Measurements from ENCODE around the gene LYPD6B. TPM values are rescaled to one million over a fixed set of nuclear protein-coding genes. Genes with fewer than 3 reads are reported as not detected.

The LYPD6B gene
- total RNA-seq, 1 donor from 2014 or later: not detected

DNA sequence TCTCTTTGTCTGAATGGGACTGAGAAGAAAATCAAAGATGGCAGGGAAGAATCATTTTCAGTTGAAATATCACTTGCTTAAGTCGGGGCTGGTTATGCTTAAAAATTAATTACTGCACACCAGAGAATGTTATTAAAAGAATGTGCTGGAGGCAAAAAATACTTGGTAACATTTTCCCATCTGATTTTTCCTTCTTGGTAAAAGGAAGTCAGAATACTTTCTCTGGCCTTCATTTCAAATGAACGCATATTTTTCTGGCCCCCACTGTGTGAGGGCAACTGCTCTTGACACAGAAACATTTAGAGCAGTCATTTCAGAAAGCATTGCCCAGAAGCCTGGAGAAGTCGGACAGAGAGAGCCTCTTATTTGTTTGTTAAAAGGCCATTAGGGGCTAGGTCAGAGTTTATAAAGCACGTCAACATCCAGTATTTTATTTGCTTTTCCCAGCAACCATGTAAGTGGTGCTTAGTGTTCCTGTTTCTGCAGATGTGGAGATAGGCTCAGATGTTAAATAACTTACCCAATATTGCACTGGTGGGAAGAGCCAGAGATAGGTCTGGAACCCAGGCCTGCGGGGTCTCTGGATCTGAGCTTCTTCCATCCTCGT lies 32.9 kb upstream of the LYPD6B start:
- Mint-ChIP-seq H3K36me3 (ENCODE audit: low read depth) (peaks cover 44% of the 10 kb centered on the region), H3K4me1 (peaks cover 4% of the 10 kb centered on the region), H3K9me3 (no peaks in the 10 kb centered on the region), H3K4me3 (no peak overlapping the region), H3K27me3 (ENCODE audit: low read depth) (no peaks in the 10 kb centered on the region), H3K27ac (ENCODE audit: unreplicated experiment) (no peak overlapping the region)
- TF ChIP-seq, protein P1, sequence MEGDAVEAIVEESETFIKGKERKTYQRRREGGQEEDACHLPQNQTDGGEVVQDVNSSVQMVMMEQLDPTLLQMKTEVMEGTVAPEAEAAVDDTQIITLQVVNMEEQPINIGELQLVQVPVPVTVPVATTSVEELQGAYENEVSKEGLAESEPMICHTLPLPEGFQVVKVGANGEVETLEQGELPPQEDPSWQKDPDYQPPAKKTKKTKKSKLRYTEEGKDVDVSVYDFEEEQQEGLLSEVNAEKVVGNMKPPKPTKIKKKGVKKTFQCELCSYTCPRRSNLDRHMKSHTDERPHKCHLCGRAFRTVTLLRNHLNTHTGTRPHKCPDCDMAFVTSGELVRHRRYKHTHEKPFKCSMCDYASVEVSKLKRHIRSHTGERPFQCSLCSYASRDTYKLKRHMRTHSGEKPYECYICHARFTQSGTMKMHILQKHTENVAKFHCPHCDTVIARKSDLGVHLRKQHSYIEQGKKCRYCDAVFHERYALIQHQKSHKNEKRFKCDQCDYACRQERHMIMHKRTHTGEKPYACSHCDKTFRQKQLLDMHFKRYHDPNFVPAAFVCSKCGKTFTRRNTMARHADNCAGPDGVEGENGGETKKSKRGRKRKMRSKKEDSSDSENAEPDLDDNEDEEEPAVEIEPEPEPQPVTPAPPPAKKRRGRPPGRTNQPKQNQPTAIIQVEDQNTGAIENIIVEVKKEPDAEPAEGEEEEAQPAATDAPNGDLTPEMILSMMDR (conservative IDR thresholded peaks at IDR 0.05): no peak
- no peak for DNase-seq (ENCODE audit: low read depth, low spot score)

DNA sequence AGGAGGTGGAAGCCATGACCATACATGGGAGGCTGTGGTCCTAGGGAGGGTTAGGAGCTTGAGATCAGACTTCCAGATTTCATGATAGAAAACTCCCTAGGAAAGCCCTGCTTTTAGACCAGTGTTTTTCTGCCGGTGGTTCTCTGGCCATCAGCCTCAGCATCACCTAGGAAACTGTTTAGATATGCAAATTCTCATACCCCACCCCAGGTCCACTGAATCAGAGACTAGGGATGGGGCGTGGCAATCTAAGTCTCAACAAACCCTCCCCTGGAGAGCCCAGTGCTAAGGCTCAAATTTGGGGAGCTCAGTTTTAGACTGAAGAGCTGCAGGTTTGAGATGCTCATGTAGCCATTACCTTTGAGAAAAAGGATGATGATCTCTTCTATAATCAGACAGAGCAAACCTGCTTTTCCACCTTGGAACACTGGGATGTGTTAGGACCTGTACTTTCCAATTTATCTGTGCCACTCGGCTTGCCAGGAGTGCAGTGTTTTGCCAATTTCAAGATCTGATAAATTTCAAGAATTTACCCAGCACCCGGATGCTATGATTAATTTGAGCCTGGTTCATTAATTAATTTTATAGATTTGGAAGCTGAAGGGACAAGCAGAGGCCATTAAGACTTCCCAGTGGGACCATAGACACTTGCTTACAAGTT lies 31.5 kb upstream of the LYPD6B start:
- no peaks in the 10 kb centered on the region for H3K9me3 Mint-ChIP-seq
- H3K4me3 Mint-ChIP-seq: no peak overlapping the region
- no peak for DNase-seq (ENCODE audit: low read depth, low spot score)
- H3K27me3 Mint-ChIP-seq (ENCODE audit: low read depth): no peaks in the 10 kb centered on the region
- peaks cover 37% of the 10 kb centered on the region for H3K36me3 Mint-ChIP-seq (ENCODE audit: low read depth)
- TF ChIP-seq, protein P1 (conservative IDR thresholded peaks at IDR 0.05): no peak
- H3K4me1 Mint-ChIP-seq: peaks cover 4% of the 10 kb centered on the region
- no peak overlapping the region for H3K27ac Mint-ChIP-seq (ENCODE audit: unreplicated experiment)

DNA sequence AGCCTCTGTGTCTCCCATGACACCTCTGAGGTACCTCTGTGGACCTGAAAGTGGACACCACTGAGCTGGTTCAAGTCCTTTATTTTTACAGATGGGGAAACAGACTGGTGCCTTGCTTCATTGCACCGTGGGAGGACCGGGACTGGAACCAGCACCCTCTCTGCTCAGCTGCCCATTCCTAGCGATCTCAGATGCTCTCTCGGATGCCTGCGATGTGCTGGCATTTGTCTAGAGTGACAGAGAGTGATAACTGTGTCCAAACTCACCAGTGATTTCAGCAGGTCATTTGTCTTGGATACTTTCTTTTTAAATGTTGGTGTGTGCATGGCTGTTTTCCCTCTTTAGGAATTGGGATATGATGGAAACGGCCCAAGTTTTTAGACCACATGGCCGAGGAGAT lies 30.1 kb upstream of the LYPD6B start:
- Mint-ChIP-seq H3K4me1 (peaks cover 4% of the 10 kb centered on the region), H3K9me3 (no peaks in the 10 kb centered on the region), H3K27ac (ENCODE audit: unreplicated experiment) (peak overlapping the region; percentile 35), H3K27me3 (ENCODE audit: low read depth) (no peaks in the 10 kb centered on the region), H3K4me3 (no peak overlapping the region), H3K36me3 (ENCODE audit: low read depth) (peaks cover 23% of the 10 kb centered on the region)
- TF ChIP-seq, protein P1 (conservative IDR thresholded peaks at IDR 0.05): no peak
- no peak for DNase-seq (ENCODE audit: low read depth, low spot score)

DNA sequence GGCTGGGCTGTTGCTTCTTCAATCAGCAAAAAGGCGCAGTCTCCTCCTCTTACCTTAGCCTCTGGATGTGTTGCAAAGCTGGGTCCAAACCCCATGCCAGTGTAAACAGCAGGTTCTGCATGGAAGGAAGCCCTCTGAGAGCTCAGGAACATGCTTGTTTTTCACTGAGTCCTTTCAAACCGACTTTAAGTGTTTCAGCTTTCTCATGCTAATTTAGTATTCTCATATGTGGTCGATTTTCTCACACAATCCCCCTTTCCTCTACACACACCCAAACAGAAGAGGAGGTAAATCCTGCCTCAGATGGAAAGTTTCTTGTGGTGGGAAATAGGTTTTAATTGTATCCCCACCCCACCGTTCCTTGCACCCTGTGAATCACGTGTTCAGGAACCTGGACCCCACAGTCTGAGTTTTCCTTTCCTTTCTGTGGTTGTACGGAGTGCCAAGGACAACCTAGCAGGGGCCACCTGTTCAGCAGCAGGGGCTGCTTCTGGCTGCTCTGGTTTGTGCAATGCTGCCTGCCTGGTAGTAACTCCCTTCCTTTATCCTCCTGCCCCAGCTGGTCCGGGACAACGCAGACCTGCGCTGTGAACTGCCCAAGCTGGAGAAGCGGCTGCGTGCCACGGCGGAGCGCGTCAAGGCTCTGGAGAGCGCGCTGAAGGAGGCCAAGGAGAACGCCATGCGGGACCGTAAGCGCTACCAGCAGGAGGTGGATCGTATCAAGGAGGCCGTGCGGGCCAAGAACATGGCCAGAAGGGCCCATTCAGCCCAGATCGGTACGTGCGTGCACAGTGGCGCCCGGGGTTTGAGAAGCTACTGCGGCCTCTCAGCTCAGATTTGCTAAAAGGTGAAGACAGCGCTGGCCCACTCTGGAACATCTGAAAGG lies 28.7 kb upstream of the LYPD6B start:
- no peak for DNase-seq (ENCODE audit: low read depth, low spot score)
- Mint-ChIP-seq H3K9me3 (no peaks in the 10 kb centered on the region), H3K27ac (ENCODE audit: unreplicated experiment) (no peak overlapping the region), H3K4me3 (no peak overlapping the region), H3K36me3 (ENCODE audit: low read depth) (peaks cover 17% of the 10 kb centered on the region), H3K27me3 (ENCODE audit: low read depth) (no peaks in the 10 kb centered on the region), H3K4me1 (peaks cover 4% of the 10 kb centered on the region)
- TF ChIP-seq, protein P1 (conservative IDR thresholded peaks at IDR 0.05): no peak

DNA sequence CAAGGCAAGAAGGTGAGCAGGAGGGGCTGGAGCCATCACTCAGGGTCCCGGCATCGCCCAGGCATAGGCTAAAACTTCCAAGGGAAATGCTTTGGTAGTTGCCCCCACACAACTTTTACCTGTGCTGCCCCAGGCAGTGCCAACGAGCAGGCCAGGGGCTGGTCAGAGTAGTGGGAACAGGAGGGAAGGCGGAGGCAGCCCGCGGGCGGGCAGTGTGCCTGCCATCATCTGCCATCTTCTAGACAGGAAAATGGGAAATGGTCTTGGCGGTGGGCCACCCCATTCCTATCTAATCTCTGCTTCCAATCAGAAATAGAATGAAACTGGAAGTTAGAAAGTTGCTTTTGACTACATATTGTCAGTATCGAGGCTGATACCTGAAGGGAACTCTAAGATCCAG lies 26.0 kb upstream of the LYPD6B start:
- Mint-ChIP-seq H3K27ac (ENCODE audit: unreplicated experiment) (no peak overlapping the region), H3K4me3 (no peak overlapping the region), H3K9me3 (no peaks in the 10 kb centered on the region)

More for the DNA sequence above, 26.0 kb upstream of the LYPD6B start:
- no peaks in the 10 kb centered on the region for H3K27me3 Mint-ChIP-seq (ENCODE audit: low read depth)
- H3K4me1 Mint-ChIP-seq: peaks cover 4% of the 10 kb centered on the region
- no peak for DNase-seq (ENCODE audit: low read depth, low spot score)
- H3K36me3 Mint-ChIP-seq (ENCODE audit: low read depth): peaks cover 15% of the 10 kb centered on the region
- TF ChIP-seq, protein P1 (conservative IDR thresholded peaks at IDR 0.05): no peak

Data from neural crest cell (in vitro differentiated cells).